A549 (cell line): ENCODE measurements around the gene CBY2. TPM values are rescaled to one million over a fixed set of nuclear protein-coding genes. Genes with fewer than 3 reads are reported as not detected.

Source experiments
- ATAC-seq, 2 experiments: fragments of 200-7000 bp in 1 of 2; fragments of >200 bp in 1 of 2; cut with Nextera tagmentation in 1 of 2; cut with Tn5 transposase in 1 of 2; 3 replicates each; pipeline versions ENCODE4 v1.8.0 to v1.9.1; 2018 to 2020; ENCODE audit warnings: mild to moderate bottlenecking in 1 of 2, moderate library complexity in 1 of 2
- CTCF ChIA-PET: fragments of 300-600 bp; sonication (Branson Sonifier 250); formaldehyde crosslinking; extraction: SDS; loops from one replicate; lab custom pipeline; 2021; ENCODE audit warnings: antibody characterized with exemption, inconsistent platforms; lab: Yijun Ruan, JAX
- POLR2A ChIA-PET: fragments of 350-600 bp; formaldehyde crosslinking; extraction: SDS; loops from one replicate; lab custom pipeline; 2021; ENCODE audit warnings: antibody characterized with exemption, inconsistent platforms; lab: Yijun Ruan, JAX
- DNase-seq, 2 experiments: peaks; one replicate each; pipeline versions ENCODE4 v3.0.0 to v3.0.0-alpha.2; 2011 to 2016; ENCODE audit warnings: low read depth in 1 of 2, low spot score in 1 of 2
- FAIRE-seq: peaks from 2 replicates; lab custom pipeline; 2011; peaks lifted over from hg19 to GRCh38; lab: Jason Lieb, UNC
- H3K27ac ChIP-seq, 2 experiments: fragments of >200 bp; sonication (Bioruptor Twin); formaldehyde crosslinking; 3 replicates each; pipeline ENCODE4 v1.5.1; 2016 to 2017
- H3K4me1 ChIP-seq: fragments of >200 bp; sonication (Bioruptor Twin); formaldehyde crosslinking; 3 replicates; pipeline ENCODE4 v1.6.1; 2016
- H3K4me2 ChIP-seq: fragments of >200 bp; sonication (Bioruptor Twin); formaldehyde crosslinking; 3 replicates; pipeline ENCODE4 v1.6.1; 2016
- H3K4me3 ChIP-seq: fragments of >200 bp; sonication (Bioruptor Twin); formaldehyde crosslinking; 3 replicates; pipeline ENCODE4 v1.5.1; 2016
- H3K9me3 ChIP-seq: fragments of >200 bp; sonication (Bioruptor Twin); formaldehyde crosslinking; 3 replicates; pipeline ENCODE4 v1.6.1; 2016
- BHLHE40 ChIP-seq: IDR thresholded peaks from 2 replicates; pipeline ENCODE4 v1.6.1; 2012; ENCODE audit warnings: low read depth, low read length, inconsistent platforms
- CBX8 ChIP-seq: fragments of 200-600 bp; sonication (generic); IDR thresholded peaks from 2 replicates; pipeline ENCODE4 v1.6.1; 2016
- CEBPB ChIP-seq, 2 experiments: fragments of >200 bp in 1 of 2; sonication (Bioruptor Twin) in 1 of 2; formaldehyde crosslinking in 1 of 2; IDR thresholded peaks; 2 replicates each; pipeline ENCODE4 v1.6.1; 2012 to 2016
- CHD4 ChIP-seq: fragments of 200-600 bp; sonication (generic); IDR thresholded peaks from 2 replicates; pipeline ENCODE4 v1.6.1; 2016; ENCODE audit warnings: antibody characterized with exemption, mild to moderate bottlenecking, borderline replicate concordance
- EP300 ChIP-seq, 2 experiments: fragments of >200 bp; sonication (Bioruptor Twin); formaldehyde crosslinking; IDR thresholded peaks; 2 replicates in 1 of 2; 3 replicates in 1 of 2; pipeline ENCODE4 v1.6.1; 2016 to 2017
- ESRRA ChIP-seq: fragments of 150-350 bp; IDR thresholded peaks from 2 replicates; pipeline ENCODE4 v1.6.1; 2014; ENCODE audit warnings: mild to moderate bottlenecking, low read length, borderline replicate concordance
- FOSB ChIP-seq: fragments of 250-450 bp; sonication (Bioruptor Pico); IDR thresholded peaks from 2 replicates; pipeline ENCODE4 v1.5.0; 2020; ENCODE audit warnings: mild to moderate bottlenecking, moderate library complexity
- FOSL2 ChIP-seq, 2 experiments: fragments of 450-650 bp in 1 of 2; fragments of >200 bp in 1 of 2; sonication (Bioruptor Twin) in 1 of 2; formaldehyde crosslinking; IDR thresholded peaks; 2 replicates each; pipeline versions ENCODE4 v1.5.0 to v1.6.1; 2016 to 2020; ENCODE audit warnings: mild to moderate bottlenecking in 1 of 2, moderate library complexity in 1 of 2
- FOXS1 ChIP-seq: fragments of 250-450 bp; sonication (Bioruptor Pico); IDR thresholded peaks from 2 replicates; pipeline ENCODE4 v1.5.0; 2020; ENCODE audit warnings: mild to moderate bottlenecking, moderate library complexity
- HDAC2 ChIP-seq: fragments of 200-600 bp; sonication (generic); IDR thresholded peaks from 2 replicates; pipeline ENCODE4 v1.6.1; 2016
- HEYL ChIP-seq: fragments of 250-450 bp; sonication (Bioruptor Pico); IDR thresholded peaks from 2 replicates; pipeline ENCODE4 v1.8.0; 2021; ENCODE audit warnings: mild to moderate bottlenecking, moderate library complexity
- HOXA7 ChIP-seq: fragments of 250-450 bp; sonication (Bioruptor Pico); IDR thresholded peaks from 2 replicates; pipeline ENCODE4 v1.5.0; 2020; ENCODE audit warnings: mild to moderate bottlenecking, moderate library complexity
- POLR2AphosphoS2 ChIP-seq: conservative IDR thresholded peaks from 2 replicates; pipeline ENCODE4 v1.6.1; 2012; ENCODE audit warnings: low read length, improper control_type of control experiment, inconsistent platforms
- RNF2 ChIP-seq: fragments of 200-600 bp; sonication (generic); IDR thresholded peaks from 2 replicates; pipeline ENCODE4 v1.6.1; 2016; ENCODE audit warnings: low read depth, mild to moderate bottlenecking, antibody characterized with exemption, moderate library complexity, borderline replicate concordance
- SMC3 ChIP-seq: fragments of >200 bp; sonication (Bioruptor Twin); formaldehyde crosslinking; IDR thresholded peaks from 3 replicates; pipeline ENCODE4 v1.6.1; 2018; ENCODE audit warnings: inconsistent platforms
- SREBF2 ChIP-seq: fragments of 450-650 bp; IDR thresholded peaks from 2 replicates; pipeline ENCODE4 v1.6.1; 2014; ENCODE audit warnings: mild to moderate bottlenecking, moderate library complexity
- ZFP36 ChIP-seq: fragments of 450-650 bp; IDR thresholded peaks from 2 replicates; pipeline ENCODE4 v1.6.1; 2014; ENCODE audit warnings: borderline replicate concordance; ENCODE audit not compliant: partially characterized antibody
- ZSCAN20 ChIP-seq: fragments of 250-450 bp; sonication (Bioruptor Pico); IDR thresholded peaks from 2 replicates; pipeline ENCODE4 v1.8.0; 2022; ENCODE audit warnings: mild to moderate bottlenecking, moderate library complexity
- WGBS: methylation state at CpG from one replicate; pipeline ENCODE4 v1.1.6; 2017; ENCODE audit errors: missing lambda C conversion rate; 5-methylcytosine and 5-hydroxymethylcytosine counted together
- polyA plus RNA-seq, 4 experiments: library from polyadenylated mRNA; depleted of rRNA in 3 of 4; stranded (reverse); fragments of >200 nt; fragmentation: RNase III in 1 of 4; extraction: RNeasy Plus Mini Kit Qiagen cat#74134 plus additional on column Dnase treatment in 1 of 4; gene quantifications; 2 replicates in 3 of 4; 3 replicates in 1 of 4; pipeline ENCODE4 v1.2.3, GENCODE V29; 2011 to 2017
- TF ChIP-seq, protein P1 (sequence below): fragments of >200 bp; sonication (Bioruptor Twin); formaldehyde crosslinking; IDR thresholded peaks from 3 replicates; pipeline ENCODE4 v1.5.1; 2016
- TF ChIP-seq, protein P2 (sequence below): IDR thresholded peaks from 2 replicates; pipeline ENCODE4 v1.6.1; 2012
- TF ChIP-seq, protein P3 (sequence below): fragments of 150-350 bp; IDR thresholded peaks from 2 replicates; pipeline ENCODE4 v1.6.1; 2014; ENCODE audit warnings: low read depth, mild to moderate bottlenecking, low read length
- TF ChIP-seq, protein P4 (sequence below): IDR thresholded peaks from 2 replicates; pipeline ENCODE4 v1.6.1; 2012
- TF ChIP-seq, protein P5 (sequence below): fragments of 250-450 bp; sonication (Bioruptor Pico); IDR thresholded peaks from 2 replicates; pipeline ENCODE4 v1.5.0; 2021; ENCODE audit warnings: mild to moderate bottlenecking, moderate library complexity, borderline replicate concordance

Gene CBY2
- polyA plus RNA-seq, 2 of the 4 experiments (the other 2 are of a cell fraction), result 0.28 TPM; not detected in 1

DNA sequence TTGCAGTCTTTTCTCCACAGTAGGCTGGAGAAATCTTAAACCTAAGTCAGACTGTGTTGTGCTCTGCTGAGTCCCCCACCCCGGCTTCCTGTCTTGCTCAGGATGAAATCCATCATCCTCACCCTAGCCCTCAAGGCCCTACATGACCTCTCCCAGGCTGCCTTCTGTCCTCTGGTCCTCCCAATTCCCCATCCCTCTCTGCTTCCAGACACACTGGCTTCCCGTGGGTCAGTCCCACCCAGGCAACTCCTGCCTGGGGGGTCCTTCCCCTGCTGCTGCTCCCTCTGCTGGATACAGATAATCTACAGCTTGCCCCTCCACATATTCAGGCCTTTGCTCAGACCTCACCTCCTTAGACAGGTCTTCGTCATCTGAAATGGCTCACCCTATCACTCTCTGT lies 18.4 kb upstream of the CBY2 start:
- peak in 1 of 2 experiments; percentile 36; a peak in 1 of 6 replicates for ATAC-seq

DNA sequence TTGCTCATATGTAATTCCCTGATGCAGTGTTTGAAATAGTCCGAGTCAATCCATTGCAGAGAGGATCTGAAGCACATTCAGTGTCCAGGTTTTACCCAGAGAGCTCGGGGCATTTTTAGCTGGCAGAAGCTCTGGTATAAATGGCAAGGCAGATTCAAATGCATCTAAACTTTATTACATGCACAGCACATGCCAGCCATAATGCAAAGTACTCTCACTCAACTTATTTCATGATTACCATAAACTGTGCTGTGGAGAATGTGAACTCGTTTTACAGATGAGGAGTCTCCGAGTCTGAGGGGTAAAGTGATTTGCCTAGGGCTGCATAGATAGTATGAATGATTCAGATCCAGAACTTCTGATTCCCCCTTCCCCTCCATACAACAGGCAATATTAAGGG lies 13.5 kb upstream of the CBY2 start:
- WGBS, result 4% methylated on average over 4 of the region's 4 CpGs
- H3K9me3 ChIP-seq, result no peaks in the 10 kb centered on the region
- H3K4me2 ChIP-seq, result no peak overlapping the region
- no peak overlapping the region for H3K27ac ChIP-seq
- ChIA-PET CTCF (no interaction called here), POLR2A (no interaction called here)
- no peak for FAIRE-seq
- DNase-seq, result no peak
- no peaks in the 10 kb centered on the region for H3K4me1 ChIP-seq
- TF ChIP-seq CBX8 (no peak), FOSB (CRISPR knock-in tag) (no peak), POLR2AphosphoS2 (no peak), RNF2 (no peak)
- ATAC-seq, result no peak
- no peak overlapping the region for H3K4me3 ChIP-seq

More for the DNA sequence above, 18.4 kb upstream of the CBY2 start:
- Histone ChIP-seq H3K4me2 (no peak overlapping the region), H3K4me1 (no peaks in the 10 kb centered on the region), H3K4me3 (no peak overlapping the region), H3K9me3 (no peaks in the 10 kb centered on the region), H3K27ac (no peak overlapping the region)
- FAIRE-seq, result no peak
- 37% methylated on average over 3 of the region's 3 CpGs for WGBS
- POLR2A ChIA-PET, result no interaction called here
- no peak for DNase-seq
- no peak for TF ChIP-seq CEBPB (IDR thresholded peaks at IDR 0.05)
- TF ChIP-seq ESRRA, result no peak
- TF ChIP-seq, protein P1, sequence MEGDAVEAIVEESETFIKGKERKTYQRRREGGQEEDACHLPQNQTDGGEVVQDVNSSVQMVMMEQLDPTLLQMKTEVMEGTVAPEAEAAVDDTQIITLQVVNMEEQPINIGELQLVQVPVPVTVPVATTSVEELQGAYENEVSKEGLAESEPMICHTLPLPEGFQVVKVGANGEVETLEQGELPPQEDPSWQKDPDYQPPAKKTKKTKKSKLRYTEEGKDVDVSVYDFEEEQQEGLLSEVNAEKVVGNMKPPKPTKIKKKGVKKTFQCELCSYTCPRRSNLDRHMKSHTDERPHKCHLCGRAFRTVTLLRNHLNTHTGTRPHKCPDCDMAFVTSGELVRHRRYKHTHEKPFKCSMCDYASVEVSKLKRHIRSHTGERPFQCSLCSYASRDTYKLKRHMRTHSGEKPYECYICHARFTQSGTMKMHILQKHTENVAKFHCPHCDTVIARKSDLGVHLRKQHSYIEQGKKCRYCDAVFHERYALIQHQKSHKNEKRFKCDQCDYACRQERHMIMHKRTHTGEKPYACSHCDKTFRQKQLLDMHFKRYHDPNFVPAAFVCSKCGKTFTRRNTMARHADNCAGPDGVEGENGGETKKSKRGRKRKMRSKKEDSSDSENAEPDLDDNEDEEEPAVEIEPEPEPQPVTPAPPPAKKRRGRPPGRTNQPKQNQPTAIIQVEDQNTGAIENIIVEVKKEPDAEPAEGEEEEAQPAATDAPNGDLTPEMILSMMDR, result no peak
- TF ChIP-seq ZFP36, result no peak
- TF ChIP-seq, protein P2, sequence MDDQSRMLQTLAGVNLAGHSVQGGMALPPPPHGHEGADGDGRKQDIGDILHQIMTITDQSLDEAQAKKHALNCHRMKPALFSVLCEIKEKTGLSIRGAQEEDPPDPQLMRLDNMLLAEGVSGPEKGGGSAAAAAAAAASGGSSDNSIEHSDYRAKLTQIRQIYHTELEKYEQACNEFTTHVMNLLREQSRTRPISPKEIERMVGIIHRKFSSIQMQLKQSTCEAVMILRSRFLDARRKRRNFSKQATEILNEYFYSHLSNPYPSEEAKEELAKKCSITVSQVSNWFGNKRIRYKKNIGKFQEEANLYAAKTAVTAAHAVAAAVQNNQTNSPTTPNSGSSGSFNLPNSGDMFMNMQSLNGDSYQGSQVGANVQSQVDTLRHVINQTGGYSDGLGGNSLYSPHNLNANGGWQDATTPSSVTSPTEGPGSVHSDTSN, result no peak
- CTCF ChIA-PET, result interaction anchor here (1.0 kb wide), 1 partner anchor 59 kb away, joined by 3 read pairs; no protein-coding TSS in a partner anchor

DNA sequence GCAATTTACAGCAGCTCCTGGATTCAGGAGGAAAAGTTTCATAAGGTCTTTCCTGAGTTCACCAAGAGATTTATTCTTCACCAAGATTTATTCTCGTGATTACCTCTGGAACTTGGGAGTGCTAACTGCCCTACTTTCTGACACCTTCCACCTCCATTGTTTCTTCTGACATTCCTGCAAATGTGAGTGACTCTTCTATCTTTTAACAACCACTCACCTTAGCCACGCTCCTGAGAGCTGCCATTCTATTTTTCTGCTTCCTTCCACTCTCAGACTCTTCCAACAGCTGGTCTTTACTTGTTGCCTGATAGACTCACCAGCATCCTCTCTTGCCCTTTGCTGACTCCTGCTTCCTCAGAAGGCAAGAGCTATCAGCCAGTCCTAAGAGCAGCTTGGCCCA lies 11.5 kb upstream of the CBY2 start:
- 0% methylated on average over 2 of the region's 2 CpGs for WGBS
- no peak overlapping the region for H3K4me2 ChIP-seq
- POLR2A ChIA-PET, result no interaction called here
- TF ChIP-seq SREBF2, result no peak
- TF ChIP-seq, protein P1, result no peak
- TF ChIP-seq FOXS1 (CRISPR knock-in tag), result no peak
- no peak for TF ChIP-seq HEYL (CRISPR knock-in tag)
- no peak for TF ChIP-seq SMC3
- no peak for TF ChIP-seq FOSL2 (IDR thresholded peaks at IDR 0.05)
- no peak for TF ChIP-seq FOSL2 (CRISPR knock-in tag; IDR thresholded peaks at IDR 0.05)
- TF ChIP-seq, protein P3, sequence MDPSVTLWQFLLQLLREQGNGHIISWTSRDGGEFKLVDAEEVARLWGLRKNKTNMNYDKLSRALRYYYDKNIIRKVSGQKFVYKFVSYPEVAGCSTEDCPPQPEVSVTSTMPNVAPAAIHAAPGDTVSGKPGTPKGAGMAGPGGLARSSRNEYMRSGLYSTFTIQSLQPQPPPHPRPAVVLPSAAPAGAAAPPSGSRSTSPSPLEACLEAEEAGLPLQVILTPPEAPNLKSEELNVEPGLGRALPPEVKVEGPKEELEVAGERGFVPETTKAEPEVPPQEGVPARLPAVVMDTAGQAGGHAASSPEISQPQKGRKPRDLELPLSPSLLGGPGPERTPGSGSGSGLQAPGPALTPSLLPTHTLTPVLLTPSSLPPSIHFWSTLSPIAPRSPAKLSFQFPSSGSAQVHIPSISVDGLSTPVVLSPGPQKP, result no peak
- no peak for TF ChIP-seq BHLHE40
- TF ChIP-seq, protein P4, sequence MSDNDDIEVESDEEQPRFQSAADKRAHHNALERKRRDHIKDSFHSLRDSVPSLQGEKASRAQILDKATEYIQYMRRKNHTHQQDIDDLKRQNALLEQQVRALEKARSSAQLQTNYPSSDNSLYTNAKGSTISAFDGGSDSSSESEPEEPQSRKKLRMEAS, result no peak
- TF ChIP-seq HDAC2, result no peak
- no peak for TF ChIP-seq ZSCAN20 (CRISPR knock-in tag)
- TF ChIP-seq HOXA7, result no peak
- no peak for TF ChIP-seq EP300 (IDR thresholded peaks at IDR 0.05)
- no peak for TF ChIP-seq CHD4
- TF ChIP-seq, protein P5, sequence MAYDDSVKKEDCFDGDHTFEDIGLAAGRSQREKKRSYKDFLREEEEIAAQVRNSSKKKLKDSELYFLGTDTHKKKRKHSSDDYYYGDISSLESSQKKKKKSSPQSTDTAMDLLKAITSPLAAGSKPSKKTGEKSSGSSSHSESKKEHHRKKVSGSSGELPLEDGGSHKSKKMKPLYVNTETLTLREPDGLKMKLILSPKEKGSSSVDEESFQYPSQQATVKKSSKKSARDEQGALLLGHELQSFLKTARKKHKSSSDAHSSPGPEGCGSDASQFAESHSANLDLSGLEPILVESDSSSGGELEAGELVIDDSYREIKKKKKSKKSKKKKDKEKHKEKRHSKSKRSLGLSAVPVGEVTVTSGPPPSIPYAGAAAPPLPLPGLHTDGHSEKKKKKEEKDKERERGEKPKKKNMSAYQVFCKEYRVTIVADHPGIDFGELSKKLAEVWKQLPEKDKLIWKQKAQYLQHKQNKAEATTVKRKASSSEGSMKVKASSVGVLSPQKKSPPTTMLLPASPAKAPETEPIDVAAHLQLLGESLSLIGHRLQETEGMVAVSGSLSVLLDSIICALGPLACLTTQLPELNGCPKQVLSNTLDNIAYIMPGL (CRISPR knock-in tag), result no peak
- TF ChIP-seq, protein P2, result no peak
- TF ChIP-seq, all 56 proteins: peak for 0
- no peak for DNase-seq
- Histone ChIP-seq H3K9me3 (no peaks in the 10 kb centered on the region), H3K27ac (no peak overlapping the region), H3K4me1 (no peaks in the 10 kb centered on the region), H3K4me3 (no peak overlapping the region)
- no peak for ATAC-seq
- no peak for FAIRE-seq
- CTCF ChIA-PET, result no interaction called here
